ENCODE results near the gene ANGEL1.

The ANGEL1 gene

GRCh38 chr14:76812422-76813383, at the start of gene ANGEL1:
Gene ANGEL1 (minus strand): TSS chr14:76812882. CDS start chr14:76812827, 55 bp downstream.
- peak; percentile 42 to 95 (median 90) for DNase-seq

- no peak for DNase-seq
These were observed 49.0 kb upstream of the ANGEL1 start for GRCh38 chr14:76861574-76862255.

GRCh38 chr14:76856769-76857168, 44.1 kb upstream of the ANGEL1 start:
- DNase-seq = no peak

GRCh38 chr14:76855066-76855465, 42.4 kb upstream of the ANGEL1 start:
- peak in 4 of 56 donors; percentile 14 to 31 (median 26) for DNase-seq

GRCh38 chr14:76848879-76849278, 36.2 kb upstream of the ANGEL1 start:
- DNase-seq = no peak

GRCh38 chr14:76846331-76847047, 33.8 kb upstream of the ANGEL1 start:
- DNase-seq = no peak

GRCh38 chr14:76844223-76844622, 31.5 kb upstream of the ANGEL1 start:
- DNase-seq = peak in 9 of 56 donors; percentile 4 to 59 (median 22)

- no peak for DNase-seq
These were observed 29.7 kb upstream of the ANGEL1 start for GRCh38 chr14:76842414-76842813.

GRCh38 chr14:76837524-76837923, 24.8 kb upstream of the ANGEL1 start:
- no peak for DNase-seq

GRCh38 chr14:76836029-76836630, 23.4 kb upstream of the ANGEL1 start:
- DNase-seq = peak in 5 of 56 donors; percentile 16 to 32 (median 20)

GRCh38 chr14:76834241-76834661, 21.6 kb upstream of the ANGEL1 start:
- no peak for DNase-seq

GRCh38 chr14:76833011-76833410, 20.3 kb upstream of the ANGEL1 start:
- DNase-seq = no peak

GRCh38 chr14:76832503-76832988, 19.9 kb upstream of the ANGEL1 start:
- DNase-seq = no peak

GRCh38 chr14:76830556-76830955, 17.9 kb upstream of the ANGEL1 start:
- no peak for DNase-seq

GRCh38 chr14:76829650-76830421, 17.2 kb upstream of the ANGEL1 start:
- DNase-seq = peak in 55 of 56 donors; percentile 13 to 95 (median 87)

GRCh38 chr14:76829013-76829365, 16.3 kb upstream of the ANGEL1 start:
- DNase-seq = peak in 20 of 56 donors; percentile 7 to 61 (median 26)

- DNase-seq = peak in 12 of 56 donors; percentile 16 to 41 (median 25)
These were observed 15.8 kb upstream of the ANGEL1 start for GRCh38 chr14:76828339-76829012.

GRCh38 chr14:76827696-76828296, 15.1 kb upstream of the ANGEL1 start:
- peak in 6 of 56 donors; percentile 21 to 38 (median 28) for DNase-seq

- DNase-seq = no peak
These were observed 13.4 kb upstream of the ANGEL1 start, which contains the start of gene LRRC74A for GRCh38 chr14:76826122-76826521. Gene LRRC74A (plus strand): TSS chr14:76826408. CDS start chr14:76826698, 290 bp downstream.
